Neural crest cell (in vitro differentiated cells): ENCODE results near the gene AKAP17A. TPM values are rescaled to one million over a fixed set of nuclear protein-coding genes. Genes with fewer than 3 reads are reported as not detected.

Source experiments
- DNase-seq: peaks from one replicate; pipeline ENCODE4 v3.0.0; 2021; ENCODE audit warnings: low read depth, mixed read lengths, low spot score
- H3K27ac Mint-ChIP-seq: one replicate; pipeline ENCODE4 v1.8.0; 2021; ENCODE audit warnings: mild to moderate bottlenecking, mixed read lengths; ENCODE audit not compliant: unreplicated experiment
- H3K27me3 Mint-ChIP-seq: 2 replicates; pipeline ENCODE4 v1.8.0; 2021; ENCODE audit warnings: low read depth, mild to moderate bottlenecking, mixed read lengths
- H3K36me3 Mint-ChIP-seq: 2 replicates; pipeline ENCODE4 v1.8.0; 2021; ENCODE audit warnings: low read depth, mild to moderate bottlenecking, mixed read lengths
- H3K4me1 Mint-ChIP-seq: 2 replicates; pipeline ENCODE4 v1.8.0; 2021; ENCODE audit warnings: mixed read lengths
- H3K4me3 Mint-ChIP-seq: one replicate; pipeline ENCODE4 v1.8.0; 2021; ENCODE audit warnings: mild to moderate bottlenecking, mixed read lengths
- H3K9me3 Mint-ChIP-seq: 2 replicates; pipeline ENCODE4 v1.8.0; 2021; ENCODE audit warnings: mixed read lengths
- total RNA-seq: library from RNA; stranded (reverse); gene quantifications from 2 replicates; pipeline ENCODE4 v1.2.1, GENCODE V29; 2021
- TF ChIP-seq, protein P1 (sequence below): fragments of 200-600 bp; sonication (generic); conservative IDR thresholded peaks from 2 replicates; pipeline ENCODE4 v1.5.0; 2021; ENCODE audit warnings: antibody characterized with exemption, mild to moderate bottlenecking

Gene AKAP17A
- total RNA-seq, 1 donor from 2014 or later, result 44.0 TPM

DNA sequence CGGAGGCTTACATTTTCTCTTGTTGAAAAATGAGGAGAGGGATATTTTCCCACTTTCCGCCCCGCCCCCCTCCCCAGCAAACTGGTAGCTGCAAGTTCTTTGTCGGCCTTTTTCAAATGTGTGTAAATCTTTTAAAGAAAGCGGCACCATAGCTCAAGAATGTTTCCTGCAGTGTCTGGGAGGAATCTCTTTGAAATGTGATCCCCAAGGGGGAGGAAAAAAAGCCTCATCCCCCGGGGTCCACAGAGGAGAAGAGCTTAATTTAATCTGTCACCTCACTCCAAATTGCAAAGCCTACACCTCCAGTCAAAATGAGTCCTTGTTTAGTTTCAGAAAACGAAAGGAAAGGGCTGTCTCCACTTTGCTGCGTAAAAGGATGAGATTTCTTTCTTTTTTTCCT is 58.2 kb downstream of the AKAP17A start:
- TF ChIP-seq, protein P1, sequence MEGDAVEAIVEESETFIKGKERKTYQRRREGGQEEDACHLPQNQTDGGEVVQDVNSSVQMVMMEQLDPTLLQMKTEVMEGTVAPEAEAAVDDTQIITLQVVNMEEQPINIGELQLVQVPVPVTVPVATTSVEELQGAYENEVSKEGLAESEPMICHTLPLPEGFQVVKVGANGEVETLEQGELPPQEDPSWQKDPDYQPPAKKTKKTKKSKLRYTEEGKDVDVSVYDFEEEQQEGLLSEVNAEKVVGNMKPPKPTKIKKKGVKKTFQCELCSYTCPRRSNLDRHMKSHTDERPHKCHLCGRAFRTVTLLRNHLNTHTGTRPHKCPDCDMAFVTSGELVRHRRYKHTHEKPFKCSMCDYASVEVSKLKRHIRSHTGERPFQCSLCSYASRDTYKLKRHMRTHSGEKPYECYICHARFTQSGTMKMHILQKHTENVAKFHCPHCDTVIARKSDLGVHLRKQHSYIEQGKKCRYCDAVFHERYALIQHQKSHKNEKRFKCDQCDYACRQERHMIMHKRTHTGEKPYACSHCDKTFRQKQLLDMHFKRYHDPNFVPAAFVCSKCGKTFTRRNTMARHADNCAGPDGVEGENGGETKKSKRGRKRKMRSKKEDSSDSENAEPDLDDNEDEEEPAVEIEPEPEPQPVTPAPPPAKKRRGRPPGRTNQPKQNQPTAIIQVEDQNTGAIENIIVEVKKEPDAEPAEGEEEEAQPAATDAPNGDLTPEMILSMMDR, result no peak
- H3K4me1 Mint-ChIP-seq, result peaks cover 13% of the 10 kb centered on the region
- H3K27me3 Mint-ChIP-seq, result peaks cover 2% of the 10 kb centered on the region
- peak overlapping the region; percentile 15 for H3K4me3 Mint-ChIP-seq
- H3K9me3 Mint-ChIP-seq, result peaks cover 9% of the 10 kb centered on the region
- peaks cover 6% of the 10 kb centered on the region for H3K36me3 Mint-ChIP-seq
- H3K27ac Mint-ChIP-seq, result no peak overlapping the region
- DNase-seq, result no peak

Other genes starting within 250 kb of the AKAP17A start
- 507 and 510 TPM in 2 replicates for gene SLC25A6, start 199.5 kb upstream of the AKAP17A start, total RNA-seq
- 37.4 and 38.9 TPM in 2 replicates for gene ASMTL, start 138.7 kb upstream of the AKAP17A start, total RNA-seq
- gene P2RY8, start 54.4 kb upstream of the AKAP17A start, total RNA-seq, result not detected in 2 replicates
- gene ASMT, start 23.5 kb downstream of the AKAP17A start, total RNA-seq, result 0.44 TPM in 1 of 2 replicates, not detected in the other